ENCODE results near the gene NF1.
"Not testable (repeated sequence)": the region's sequence is repeated elsewhere in the genome, so short reads cannot be mapped to it uniquely, and the experiment has no call there.

The NF1 gene

DNA sequence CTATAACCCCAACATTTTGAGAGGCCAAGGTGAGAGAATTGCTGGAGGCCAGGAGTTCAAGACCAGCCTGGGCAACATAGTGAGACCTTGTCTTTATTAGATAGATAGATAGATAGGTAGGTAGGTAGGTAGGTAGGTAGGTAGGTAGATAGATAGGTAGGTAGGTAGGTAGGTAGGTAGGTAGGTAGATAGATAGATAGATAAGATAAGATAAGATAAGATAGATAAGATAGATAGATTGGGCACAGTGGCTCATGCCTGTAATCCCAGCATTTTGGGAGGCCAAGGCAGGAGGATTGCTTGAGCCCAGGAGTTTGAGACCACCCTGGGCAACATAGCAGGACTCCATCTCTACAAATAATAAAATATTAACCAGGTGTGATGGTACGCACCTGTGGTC lies 168.1 kb downstream of the NF1 start:
- DNase-seq, result not testable (repeated sequence)

DNA sequence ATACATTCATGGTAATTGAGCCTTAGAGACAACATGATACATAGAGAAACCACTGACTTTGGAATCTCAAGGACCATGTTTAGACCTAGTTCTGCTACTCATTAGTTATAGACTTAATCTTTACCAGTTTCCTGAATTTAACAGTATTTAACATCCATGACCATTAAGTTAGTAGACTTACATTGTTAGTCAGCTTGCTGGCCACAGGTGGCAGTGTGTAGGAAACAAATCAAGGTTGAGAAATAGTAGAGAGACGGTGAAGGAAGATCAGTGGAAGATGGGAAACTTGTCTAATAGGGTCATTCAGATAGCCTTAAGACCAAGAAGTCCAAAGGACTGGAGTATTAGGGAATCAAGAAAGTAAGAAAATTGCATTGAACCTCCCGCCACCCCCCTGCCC lies 171.3 kb downstream of the NF1 start:
- no peak for DNase-seq

DNA sequence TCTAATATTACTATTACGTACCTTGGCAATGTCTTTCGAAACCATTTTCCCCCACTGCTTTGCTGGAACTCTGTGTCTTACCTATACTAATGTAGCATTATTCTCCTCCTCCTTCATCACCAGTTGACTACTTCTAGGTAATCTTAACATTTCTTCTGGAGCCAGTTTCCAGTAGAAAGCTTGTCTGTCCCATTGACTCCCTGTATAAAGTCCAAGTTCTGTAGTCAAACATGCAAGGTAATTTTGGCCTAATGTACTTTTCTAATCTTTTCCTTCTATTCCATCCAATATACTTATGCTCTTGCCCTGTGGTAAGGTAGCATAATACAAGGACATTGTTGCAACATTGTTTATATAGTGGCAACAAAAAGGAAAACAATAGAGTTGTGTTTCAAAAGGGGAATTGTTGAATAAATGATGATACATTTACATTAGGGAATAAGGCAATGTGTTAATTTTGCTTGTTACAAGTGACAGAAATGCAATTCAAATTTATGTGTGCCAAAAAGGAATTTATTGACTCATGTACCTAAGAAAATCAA lies 174.3 kb downstream of the NF1 start:
- no peak for DNase-seq

GRCh38 chr17:31269578-31269983 lies 174.8 kb downstream of the NF1 start:
- no peak for DNase-seq

GRCh38 chr17:31272236-31272635 lies 177.5 kb downstream of the NF1 start:
- no peak for DNase-seq

DNA sequence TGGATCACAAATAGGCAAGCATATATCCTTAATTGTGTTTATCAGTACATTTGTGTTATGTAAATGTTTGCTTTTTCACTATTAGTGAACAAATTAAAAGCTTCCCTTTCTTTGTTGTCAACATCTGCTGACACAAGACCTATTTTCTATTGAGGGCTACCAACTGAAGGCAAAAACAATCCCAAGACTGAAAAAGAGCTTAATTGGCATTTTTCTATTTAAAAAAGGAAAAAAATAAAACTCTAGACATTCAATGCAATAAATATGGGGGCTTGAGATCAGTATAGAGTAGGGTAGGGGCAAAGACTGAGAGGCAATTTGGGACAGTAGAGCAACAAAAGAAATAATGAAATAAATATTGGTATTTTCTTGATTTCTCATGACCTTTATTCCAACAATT lies 178.0 kb downstream of the NF1 start:
- DNase-seq, result no peak

GRCh38 chr17:31273516-31273915 lies 178.7 kb downstream of the NF1 start:
- DNase-seq, result no peak

DNA sequence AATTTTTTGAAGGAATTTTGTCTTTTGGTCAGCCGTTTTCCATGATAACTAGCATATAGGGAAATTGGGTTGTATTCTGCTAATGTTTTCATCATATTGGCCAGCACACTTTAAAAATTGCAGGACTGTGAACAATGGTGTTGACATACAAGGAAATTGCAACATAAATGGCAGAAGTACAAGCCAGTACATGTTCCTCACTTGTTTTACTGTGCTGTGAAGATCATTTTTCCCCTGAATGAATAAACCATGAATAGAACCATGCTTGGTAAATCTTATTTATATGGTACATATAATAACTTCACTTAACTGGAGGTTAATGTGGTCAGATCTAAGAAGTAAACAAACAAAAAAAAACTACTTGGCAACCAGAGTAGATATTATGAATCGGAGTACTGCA lies 179.5 kb downstream of the NF1 start:
- no peak for DNase-seq

- DNase-seq, result no peak
These were observed 180.3 kb downstream of the NF1 start for GRCh38 chr17:31275116-31275515.

DNA sequence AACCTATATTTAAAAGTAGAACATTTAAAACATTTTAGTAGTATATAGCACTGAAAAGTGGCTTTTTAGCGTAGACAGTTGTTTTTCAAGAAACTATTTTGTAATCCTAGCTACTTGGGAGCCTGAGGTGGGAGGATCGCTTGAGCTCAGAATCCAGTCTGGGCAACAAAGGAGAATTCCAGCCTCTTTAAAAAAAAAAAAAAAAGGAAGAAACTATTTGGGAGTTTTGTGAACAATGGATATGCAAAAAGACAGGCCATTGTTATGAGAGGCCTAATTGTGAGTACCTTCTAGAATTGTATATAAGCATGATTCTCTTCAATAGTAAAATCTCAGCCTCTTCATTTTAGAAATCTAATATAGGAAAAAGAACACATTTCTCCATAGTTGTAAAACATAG lies 184.6 kb downstream of the NF1 start:
- DNase-seq, result no peak

DNA sequence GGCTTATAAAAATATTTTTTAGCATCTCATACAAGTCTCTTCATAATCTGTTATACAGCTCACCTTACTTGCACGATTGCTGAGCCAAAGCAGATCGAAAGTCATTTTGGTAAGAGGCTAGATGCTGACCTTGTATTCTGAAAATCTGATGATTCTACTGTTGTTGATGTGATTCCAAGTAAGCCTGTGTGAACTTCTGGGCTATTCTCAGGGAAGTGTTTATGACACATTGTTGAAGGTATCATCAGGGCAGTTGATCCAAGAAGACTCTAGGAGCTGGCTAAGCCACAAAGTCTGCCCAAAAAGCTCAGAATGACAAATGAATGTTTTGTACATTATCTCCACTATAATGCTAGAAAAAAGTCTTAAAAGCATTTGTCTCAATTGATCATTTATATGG lies 186.3 kb downstream of the NF1 start:
- no peak for DNase-seq

- no peak for DNase-seq
These were observed 189.1 kb downstream of the NF1 start for GRCh38 chr17:31283841-31284240.

GRCh38 chr17:31286587-31286986 lies 191.8 kb downstream of the NF1 start:
- no peak for DNase-seq

DNA sequence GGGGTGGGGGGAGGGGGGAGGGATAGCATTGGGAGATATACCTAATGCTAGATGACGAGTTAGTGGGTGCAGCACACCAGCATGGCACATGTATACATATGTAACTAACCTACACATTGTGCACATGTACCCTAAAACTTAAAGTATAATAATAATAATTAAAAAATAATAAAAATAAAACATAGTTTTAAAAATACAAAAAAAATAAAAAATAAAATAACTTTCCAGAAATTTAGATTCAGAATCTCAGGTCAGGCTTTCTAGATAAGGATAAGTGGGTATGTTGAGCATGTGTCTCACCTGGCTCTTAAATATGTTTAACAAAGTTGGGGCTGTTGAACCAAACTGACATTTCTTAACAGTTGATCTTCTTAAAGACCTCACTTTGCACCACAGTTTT lies 193.2 kb downstream of the NF1 start:
- DNase-seq, result not testable (repeated sequence)

GRCh38 chr17:31289790-31290189 lies 195.0 kb downstream of the NF1 start:
- DNase-seq, result no peak

GRCh38 chr17:31291820-31292219 lies 197.0 kb downstream of the NF1 start:
- DNase-seq, result no peak

GRCh38 chr17:31293581-31293980 lies 198.8 kb downstream of the NF1 start:
- DNase-seq, result no peak

- DNase-seq, result no peak
These were observed 199.5 kb downstream of the NF1 start for GRCh38 chr17:31294231-31294630.

GRCh38 chr17:31294820-31295488 lies 200.2 kb downstream of the NF1 start:
- DNase-seq, result no peak

GRCh38 chr17:31295489-31295871 lies 200.7 kb downstream of the NF1 start:
- no peak for DNase-seq

- no peak for DNase-seq
These were observed 201.4 kb downstream of the NF1 start for GRCh38 chr17:31296142-31296541.

DNA sequence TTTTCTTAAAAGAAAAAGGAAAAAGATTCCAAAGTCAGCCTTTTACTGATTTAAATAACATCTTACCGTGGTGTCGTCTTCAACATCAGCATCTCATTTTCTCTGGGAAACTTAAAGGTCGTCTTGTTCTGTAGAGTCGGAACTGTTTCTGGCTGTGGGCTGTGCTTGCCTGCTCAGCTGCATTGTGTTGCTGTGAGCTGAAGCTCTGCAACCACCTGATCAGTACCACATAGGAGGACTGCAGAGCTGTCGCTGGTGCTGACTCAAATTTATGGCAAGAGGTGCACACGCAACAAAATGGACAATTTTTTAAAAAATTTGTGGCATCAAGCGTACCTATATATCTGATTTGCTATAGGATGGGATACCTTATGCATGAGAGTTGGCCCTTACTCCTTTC lies 202.3 kb downstream of the NF1 start, which contains the start of gene OMG:
OMG (minus strand) TSS at position 150 of the 400 bp plus-strand sequence. CDS start 908 bp downstream, outside the sequence.
- no peak for DNase-seq

- no peak for DNase-seq
These were observed 204.8 kb downstream of the NF1 start for GRCh38 chr17:31299624-31300023.

- no peak for DNase-seq
These were observed 212.9 kb downstream of the NF1 start for GRCh38 chr17:31307640-31308039.
